Measurements from ENCODE around the gene TBC1D22A. TPM values are rescaled to one million over a fixed set of nuclear protein-coding genes. Genes with fewer than 3 reads are reported as not detected.

Gene TBC1D22A
- total RNA-seq, 1 donor: 17.7 TPM

GRCh38 chr22:46752988-46753310 lies 9.5 kb upstream of the TBC1D22A start:
- Histone ChIP-seq H2AFZ (ENCODE audit: low read length) (no peak overlapping the region), H3K27ac (ENCODE audit: low read depth, low read length) (peak overlapping the region; percentile 94), H3K27me3 (ENCODE audit: insufficient read depth, low read length) (no peaks in the 10 kb centered on the region), H3K36me3 (ENCODE audit: insufficient read depth, low read length) (no peaks in the 10 kb centered on the region), H3K4me2 (ENCODE audit: insufficient read depth, low read length) (no peak overlapping the region), H4K20me1 (ENCODE audit: insufficient read depth, low read length) (no peaks in the 10 kb centered on the region), H3K79me2 (ENCODE audit: insufficient read depth, low read length) (no peaks in the 10 kb centered on the region), H3K9me3 (ENCODE audit: low read depth, low read length) (no peaks in the 10 kb centered on the region), H3K4me1 (ENCODE audit: insufficient read depth, low read length) (peaks cover 43% of the 10 kb centered on the region), H3K4me3 (ENCODE audit: insufficient read depth, low read length) (no peak overlapping the region)
- no peak for DNase-seq (ENCODE audit: insufficient read length, low spot score, missing footprints)
- TF ChIP-seq, protein P1, sequence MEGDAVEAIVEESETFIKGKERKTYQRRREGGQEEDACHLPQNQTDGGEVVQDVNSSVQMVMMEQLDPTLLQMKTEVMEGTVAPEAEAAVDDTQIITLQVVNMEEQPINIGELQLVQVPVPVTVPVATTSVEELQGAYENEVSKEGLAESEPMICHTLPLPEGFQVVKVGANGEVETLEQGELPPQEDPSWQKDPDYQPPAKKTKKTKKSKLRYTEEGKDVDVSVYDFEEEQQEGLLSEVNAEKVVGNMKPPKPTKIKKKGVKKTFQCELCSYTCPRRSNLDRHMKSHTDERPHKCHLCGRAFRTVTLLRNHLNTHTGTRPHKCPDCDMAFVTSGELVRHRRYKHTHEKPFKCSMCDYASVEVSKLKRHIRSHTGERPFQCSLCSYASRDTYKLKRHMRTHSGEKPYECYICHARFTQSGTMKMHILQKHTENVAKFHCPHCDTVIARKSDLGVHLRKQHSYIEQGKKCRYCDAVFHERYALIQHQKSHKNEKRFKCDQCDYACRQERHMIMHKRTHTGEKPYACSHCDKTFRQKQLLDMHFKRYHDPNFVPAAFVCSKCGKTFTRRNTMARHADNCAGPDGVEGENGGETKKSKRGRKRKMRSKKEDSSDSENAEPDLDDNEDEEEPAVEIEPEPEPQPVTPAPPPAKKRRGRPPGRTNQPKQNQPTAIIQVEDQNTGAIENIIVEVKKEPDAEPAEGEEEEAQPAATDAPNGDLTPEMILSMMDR (IDR thresholded peaks at IDR 0.05; ENCODE audit: extremely low read depth, low read depth, low read length): no peak

- peak overlapping the region; percentile 94 for H3K27ac ChIP-seq (ENCODE audit: low read depth, low read length)
- TF ChIP-seq, protein P1 (IDR thresholded peaks at IDR 0.05; ENCODE audit: extremely low read depth, low read depth, low read length): no peak
- peak overlapping the region; percentile 70 for H3K4me2 ChIP-seq (ENCODE audit: insufficient read depth, low read length)
- H3K79me2 ChIP-seq (ENCODE audit: insufficient read depth, low read length): no peaks in the 10 kb centered on the region
- peak overlapping the region; percentile 68 for H2AFZ ChIP-seq (ENCODE audit: low read length)
- no peaks in the 10 kb centered on the region for H3K36me3 ChIP-seq (ENCODE audit: insufficient read depth, low read length)
- H3K4me1 ChIP-seq (ENCODE audit: insufficient read depth, low read length): peaks cover 43% of the 10 kb centered on the region
- no peak overlapping the region for H3K4me3 ChIP-seq (ENCODE audit: insufficient read depth, low read length)
- DNase-seq (ENCODE audit: insufficient read length, low spot score, missing footprints): no peak
- H4K20me1 ChIP-seq (ENCODE audit: insufficient read depth, low read length): no peaks in the 10 kb centered on the region
- H3K27me3 ChIP-seq (ENCODE audit: insufficient read depth, low read length): no peaks in the 10 kb centered on the region
- no peaks in the 10 kb centered on the region for H3K9me3 ChIP-seq (ENCODE audit: low read depth, low read length)
These were observed 9.1 kb upstream of the TBC1D22A start for GRCh38 chr22:46753360-46753759.

DNA sequence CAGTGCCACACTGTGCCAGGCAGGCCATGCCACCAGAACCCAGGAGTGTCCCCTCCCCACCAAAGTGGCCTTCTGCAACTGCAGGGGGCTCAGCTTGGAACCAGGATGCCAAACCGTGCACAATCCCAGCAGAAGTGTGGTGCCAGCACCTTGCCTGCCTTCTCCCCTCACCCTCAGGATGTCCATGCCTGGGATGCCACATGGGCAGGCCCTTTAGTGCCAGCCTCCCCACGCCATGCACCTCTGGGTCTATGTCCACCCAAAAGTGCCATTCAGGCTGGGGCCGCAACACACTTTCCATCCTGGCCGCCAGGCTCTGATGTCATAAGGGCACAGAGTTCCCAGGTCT lies 8.7 kb upstream of the TBC1D22A start:
- TF ChIP-seq, protein P1 (IDR thresholded peaks at IDR 0.05; ENCODE audit: extremely low read depth, low read depth, low read length): no peak
- Histone ChIP-seq H3K27me3 (ENCODE audit: insufficient read depth, low read length) (no peaks in the 10 kb centered on the region), H2AFZ (ENCODE audit: low read length) (peak overlapping the region; percentile 68), H3K36me3 (ENCODE audit: insufficient read depth, low read length) (no peaks in the 10 kb centered on the region), H3K9me3 (ENCODE audit: low read depth, low read length) (no peaks in the 10 kb centered on the region), H3K4me2 (ENCODE audit: insufficient read depth, low read length) (peak overlapping the region; percentile 70), H3K4me1 (ENCODE audit: insufficient read depth, low read length) (peaks cover 45% of the 10 kb centered on the region), H3K4me3 (ENCODE audit: insufficient read depth, low read length) (peak overlapping the region; percentile 5), H4K20me1 (ENCODE audit: insufficient read depth, low read length) (no peaks in the 10 kb centered on the region), H3K27ac (ENCODE audit: low read depth, low read length) (peak overlapping the region; percentile 94), H3K79me2 (ENCODE audit: insufficient read depth, low read length) (no peaks in the 10 kb centered on the region)
- no peak for DNase-seq (ENCODE audit: insufficient read length, low spot score, missing footprints)

- Histone ChIP-seq H3K27me3 (ENCODE audit: insufficient read depth, low read length) (no peaks in the 10 kb centered on the region), H3K4me1 (ENCODE audit: insufficient read depth, low read length) (peaks cover 43% of the 10 kb centered on the region), H3K4me2 (ENCODE audit: insufficient read depth, low read length) (peak overlapping the region; percentile 70), H3K9me3 (ENCODE audit: low read depth, low read length) (no peaks in the 10 kb centered on the region), H2AFZ (ENCODE audit: low read length) (peak overlapping the region; percentile 68), H3K79me2 (ENCODE audit: insufficient read depth, low read length) (no peaks in the 10 kb centered on the region), H4K20me1 (ENCODE audit: insufficient read depth, low read length) (no peaks in the 10 kb centered on the region), H3K4me3 (ENCODE audit: insufficient read depth, low read length) (peak overlapping the region; percentile 5), H3K27ac (ENCODE audit: low read depth, low read length) (peak overlapping the region; percentile 94), H3K36me3 (ENCODE audit: insufficient read depth, low read length) (no peaks in the 10 kb centered on the region)
- peak; percentile 98 for DNase-seq (ENCODE audit: insufficient read length, low spot score, missing footprints)
- TF ChIP-seq, protein P1 (IDR thresholded peaks at IDR 0.05; ENCODE audit: extremely low read depth, low read depth, low read length): no peak
These were observed 8.2 kb upstream of the TBC1D22A start for GRCh38 chr22:46754110-46754799.

All from osteoblast (primary cell).